ENCODE results near the gene FOXO3.
"Not testable (repeated sequence)": the region's sequence is repeated elsewhere in the genome, so short reads cannot be mapped to it uniquely, and the experiment has no call there.

The FOXO3 gene

GRCh38 chr6:108555399-108556052, 5.2 kb upstream of the FOXO3 start:
- no peak for DNase-seq (ENCODE audit: low read depth in 2 of 2)

- no peak for DNase-seq (ENCODE audit: low read depth in 2 of 2)
Measured at GRCh38 chr6:108556250-108556649, 4.5 kb upstream of the FOXO3 start.

- DNase-seq (ENCODE audit: low read depth in 2 of 2): no peak
Measured at GRCh38 chr6:108556866-108557493, 3.7 kb upstream of the FOXO3 start.

- no peak for DNase-seq (ENCODE audit: low read depth in 2 of 2)
Measured at GRCh38 chr6:108557494-108558371, 3.0 kb upstream of the FOXO3 start.

- DNase-seq (ENCODE audit: low read depth in 2 of 2): peak; percentile 98
Measured at GRCh38 chr6:108558372-108559096, 2.2 kb upstream of the FOXO3 start.

GRCh38 chr6:108559097-108559883, 1.4 kb upstream of the FOXO3 start:
- DNase-seq (ENCODE audit: low read depth in 2 of 2): peak; percentile 79 to 80

GRCh38 chr6:108559884-108560462, 744 bp upstream of the FOXO3 start:
- DNase-seq (ENCODE audit: low read depth in 2 of 2): peak; percentile 76 to 80

GRCh38 chr6:108561309-108561647, 561 bp downstream of the FOXO3 start:
- not testable (repeated sequence) for DNase-seq (ENCODE audit: low read depth in 2 of 2)

- DNase-seq (ENCODE audit: low read depth in 2 of 2): no peak
Measured at GRCh38 chr6:108561742-108562502, 1.2 kb downstream of the FOXO3 start.

GRCh38 chr6:108562503-108562993, 1.8 kb downstream of the FOXO3 start:
- DNase-seq (ENCODE audit: low read depth in 2 of 2): no peak

- no peak for DNase-seq (ENCODE audit: low read depth in 2 of 2)
Measured at GRCh38 chr6:108563292-108563691, 2.6 kb downstream of the FOXO3 start.

GRCh38 chr6:108564178-108564577, 3.5 kb downstream of the FOXO3 start:
- peak; percentile 93 to 94 for DNase-seq (ENCODE audit: low read depth in 2 of 2)

- no peak for DNase-seq (ENCODE audit: low read depth in 2 of 2)
Measured at GRCh38 chr6:108565091-108565766, 4.5 kb downstream of the FOXO3 start.

- DNase-seq (ENCODE audit: low read depth in 2 of 2): no peak
Measured at GRCh38 chr6:108565893-108566292, 5.2 kb downstream of the FOXO3 start.

- DNase-seq (ENCODE audit: low read depth in 2 of 2): no peak
Measured at GRCh38 chr6:108566406-108566805, 5.7 kb downstream of the FOXO3 start.

- no peak for DNase-seq (ENCODE audit: low read depth in 2 of 2)
Measured at GRCh38 chr6:108568101-108568500, 7.4 kb downstream of the FOXO3 start.

GRCh38 chr6:108568551-108569305, 8.0 kb downstream of the FOXO3 start:
- no peak for DNase-seq (ENCODE audit: low read depth in 2 of 2)

GRCh38 chr6:108570517-108570916, 9.8 kb downstream of the FOXO3 start:
- DNase-seq (ENCODE audit: low read depth in 2 of 2): no peak
